ENCODE data around the gene STYX.
"Not testable (repeated sequence)": the region's sequence is repeated elsewhere in the genome, so short reads cannot be mapped to it uniquely, and the experiment has no call there.

Gene STYX

GRCh38 chr14:52729925-52730708 lies at the start of gene STYX:
STYX (plus strand) TSS chr14:52730166; CDS start chr14:52730475, 309 bp downstream.
- peak; percentile 98 for DNase-seq

GRCh38 chr14:52683985-52684520 lies 45.9 kb upstream of the STYX start:
- DNase-seq, result no peak

- no peak for DNase-seq
Measured at GRCh38 chr14:52686176-52686575, 43.8 kb upstream of the STYX start.

GRCh38 chr14:52690983-52691760 lies 38.8 kb upstream of the STYX start:
- no peak for DNase-seq

GRCh38 chr14:52692248-52692962 lies 37.6 kb upstream of the STYX start:
- DNase-seq, result no peak

- DNase-seq, result no peak
Measured at GRCh38 chr14:52693036-52693435, 36.9 kb upstream of the STYX start.

- DNase-seq, result no peak
Measured at GRCh38 chr14:52693532-52693931, 36.4 kb upstream of the STYX start.

GRCh38 chr14:52694761-52695480 lies 35.0 kb upstream of the STYX start:
- peak; percentile 63 for DNase-seq

- DNase-seq, result peak; percentile 84
Measured at GRCh38 chr14:52695481-52696091, 34.4 kb upstream of the STYX start, which contains the start of gene ERO1A. ERO1A (minus strand) TSS chr14:52695558; CDS start chr14:52695481, 77 bp downstream.

- DNase-seq, result no peak
Measured at GRCh38 chr14:52700701-52701172, 29.2 kb upstream of the STYX start.

- no peak for DNase-seq
Measured at GRCh38 chr14:52701223-52701622, 28.7 kb upstream of the STYX start.

- no peak for DNase-seq
Measured at GRCh38 chr14:52703225-52703624, 26.7 kb upstream of the STYX start.

GRCh38 chr14:52703664-52704063 lies 26.3 kb upstream of the STYX start:
- DNase-seq, result no peak

- no peak for DNase-seq
Measured at GRCh38 chr14:52706286-52706685, 23.7 kb upstream of the STYX start.

- peak; percentile 93 for DNase-seq
Measured at GRCh38 chr14:52706724-52707706, 23.0 kb upstream of the STYX start, which contains the start of gene PSMC6. PSMC6 (plus strand) TSS chr14:52707200; CDS start chr14:52707220, 20 bp downstream.

- no peak for DNase-seq
Measured at GRCh38 chr14:52711666-52712065, 18.3 kb upstream of the STYX start.

GRCh38 chr14:52716155-52716554 lies 13.8 kb upstream of the STYX start:
- DNase-seq, result no peak

- DNase-seq, result no peak
Measured at GRCh38 chr14:52723514-52724359, 6.2 kb upstream of the STYX start.

- no peak for DNase-seq
Measured at GRCh38 chr14:52724360-52724644, 5.7 kb upstream of the STYX start.

GRCh38 chr14:52727509-52727908 lies 2.5 kb upstream of the STYX start:
- not testable (repeated sequence) for DNase-seq
